Calu3 (cell line): ENCODE results near the gene FCN3. TPM values are rescaled to one million over a fixed set of nuclear protein-coding genes. Genes with fewer than 3 reads are reported as not detected.

Experiments used
- BruUV-seq: library from RNA; stranded (reverse); fragments of 400-500 nt; replicated peaks from 2 replicates; lab custom pipeline; 2021; lab: Mats Ljungman, UMichigan
- CTCF ChIA-PET: fragments of 300-600 bp; sonication (Branson Sonifier 250); formaldehyde crosslinking; loops from one replicate; lab custom pipeline; 2022; ENCODE audit warnings: antibody characterized with exemption; lab: Charles Lee
- DNase-seq: peaks from one replicate; pipeline ENCODE4 v3.0.0; 2022
- H3K27ac Mint-ChIP-seq: one replicate; pipeline ENCODE4 v1.8.0; 2022; ENCODE audit warnings: mixed read lengths; ENCODE audit not compliant: unreplicated experiment
- H3K27me3 Mint-ChIP-seq: one replicate; pipeline ENCODE4 v1.8.0; 2022; ENCODE audit warnings: mixed read lengths; ENCODE audit not compliant: unreplicated experiment
- H3K36me3 Mint-ChIP-seq: one replicate; pipeline ENCODE4 v1.8.0; 2022; ENCODE audit warnings: mild to moderate bottlenecking, moderate library complexity, mixed read lengths; ENCODE audit not compliant: insufficient read depth, unreplicated experiment
- H3K4me1 Mint-ChIP-seq: one replicate; pipeline ENCODE4 v1.8.0; 2022; ENCODE audit warnings: mild to moderate bottlenecking, low read depth, mixed read lengths; ENCODE audit not compliant: unreplicated experiment
- H3K4me3 Mint-ChIP-seq: one replicate; pipeline ENCODE4 v1.8.0; 2022; ENCODE audit warnings: mild to moderate bottlenecking, low read depth, moderate library complexity, mixed read lengths; ENCODE audit not compliant: unreplicated experiment
- H3K9me3 Mint-ChIP-seq: one replicate; pipeline ENCODE4 v1.8.0; 2022; ENCODE audit warnings: low read depth, mixed read lengths; ENCODE audit not compliant: unreplicated experiment
- CTCF ChIP-seq: fragments of 200-600 bp; IDR thresholded peaks from one replicate; pipeline ENCODE4 v1.8.0; 2022; ENCODE audit warnings: antibody characterized with exemption; ENCODE audit not compliant: unreplicated experiment
- intact Hi-C: fragments of 100-400 bp; cut with micrococcal nuclease; formaldehyde crosslinking; loops from one replicate; pipeline ENCODE4 v1.10.0; 2022; ENCODE audit not compliant: unreplicated experiment
- total RNA-seq: library from RNA; stranded (reverse); gene quantifications from 2 replicates; pipeline ENCODE4 v1.2.3, GENCODE V29; 2022

Gene FCN3
- total RNA-seq, 1 experiment from 2014 or later = not detected

- no peak for DNase-seq
- CTCF ChIA-PET = interaction anchor here (0.7 kb wide), 1 partner anchor 32 kb away, joined by 3 read pairs; no protein-coding TSS in a partner anchor
- TF ChIP-seq CTCF = no peak
- Mint-ChIP-seq H3K36me3 (peaks cover 11% of the 10 kb centered on the region), H3K9me3 (no peaks in the 10 kb centered on the region), H3K27ac (no peak overlapping the region), H3K4me3 (no peak overlapping the region), H3K4me1 (peaks cover 1% of the 10 kb centered on the region), H3K27me3 (no peaks in the 10 kb centered on the region)
- intact Hi-C loops = no loop called here
- BruUV-seq = no TSS peak
Measured at GRCh38 chr1:27358928-27359313, 15.7 kb downstream of the FCN3 start.

GRCh38 chr1:27358038-27358927, 16.3 kb downstream of the FCN3 start:
- Mint-ChIP-seq H3K4me1 (no peaks in the 10 kb centered on the region), H3K36me3 (peaks cover 14% of the 10 kb centered on the region), H3K4me3 (no peak overlapping the region), H3K27ac (no peak overlapping the region), H3K9me3 (no peaks in the 10 kb centered on the region), H3K27me3 (no peaks in the 10 kb centered on the region)
- BruUV-seq = no TSS peak
- no peak for DNase-seq
- intact Hi-C loops = no loop called here
- CTCF ChIA-PET = no interaction called here
- no peak for TF ChIP-seq CTCF

GRCh38 chr1:27357281-27358037, 17.2 kb downstream of the FCN3 start:
- H3K9me3 Mint-ChIP-seq = no peaks in the 10 kb centered on the region
- no peaks in the 10 kb centered on the region for H3K27me3 Mint-ChIP-seq
- no peaks in the 10 kb centered on the region for H3K4me1 Mint-ChIP-seq
- TF ChIP-seq CTCF = peak; percentile 89
- H3K36me3 Mint-ChIP-seq = peaks cover 20% of the 10 kb centered on the region
- CTCF ChIA-PET = no interaction called here
- no TSS peak for BruUV-seq
- DNase-seq = no peak
- no peak overlapping the region for H3K4me3 Mint-ChIP-seq
- intact Hi-C loops = no loop called here
- H3K27ac Mint-ChIP-seq = no peak overlapping the region

- DNase-seq = no peak
- peaks cover 20% of the 10 kb centered on the region for H3K36me3 Mint-ChIP-seq
- BruUV-seq = no TSS peak
- no peak overlapping the region for H3K27ac Mint-ChIP-seq
- H3K4me3 Mint-ChIP-seq = no peak overlapping the region
- H3K9me3 Mint-ChIP-seq = no peaks in the 10 kb centered on the region
- CTCF ChIA-PET = no interaction called here
- no peaks in the 10 kb centered on the region for H3K27me3 Mint-ChIP-seq
- H3K4me1 Mint-ChIP-seq = no peaks in the 10 kb centered on the region
- TF ChIP-seq CTCF = no peak
- intact Hi-C loops = no loop called here
Measured at GRCh38 chr1:27356619-27357280, 17.9 kb downstream of the FCN3 start.
